Activated CD4-positive, alpha-beta memory T cell treated with anti-CD3 and anti-CD28 coated beads, Interleukin-2, amount 10 ng/mL, durations not matched to agents 7 days and 5 days (primary cell): ENCODE measurements around the gene BEST1. TPM values are rescaled to one million over a fixed set of nuclear protein-coding genes. Genes with fewer than 3 reads are reported as not detected.

Experiments used
- CTCF ChIA-PET: fragments of 350-600 bp; sonication (Branson Sonifier 250); formaldehyde crosslinking; loops from one replicate; lab custom pipeline; 2021; ENCODE audit warnings: antibody characterized with exemption, inconsistent platforms; lab: Charles Lee
- POLR2A ChIA-PET: fragments of 350-600 bp; sonication (Branson Sonifier 250); formaldehyde crosslinking; loops from one replicate; lab custom pipeline; 2021; ENCODE audit warnings: antibody characterized with exemption; lab: Charles Lee
- DNase-seq: peaks from one replicate; pipeline ENCODE4 v3.0.0-alpha.2; 2020
- H3K27ac Mint-ChIP-seq: one replicate; pipeline ENCODE4 v1.8.0; 2021; ENCODE audit warnings: mild to moderate bottlenecking, mixed read lengths
- H3K27me3 Mint-ChIP-seq: one replicate; pipeline ENCODE4 v1.8.0; 2021; ENCODE audit warnings: mixed read lengths
- H3K36me3 Mint-ChIP-seq: one replicate; pipeline ENCODE4 v1.8.0; 2021; ENCODE audit warnings: low read depth, mixed read lengths
- H3K4me1 Mint-ChIP-seq: one replicate; pipeline ENCODE4 v1.8.0; 2021; ENCODE audit warnings: mixed read lengths
- H3K4me3 Mint-ChIP-seq: one replicate; pipeline ENCODE4 v1.8.0; 2021; ENCODE audit warnings: mild to moderate bottlenecking, mixed read lengths
- H3K9me3 Mint-ChIP-seq: one replicate; pipeline ENCODE4 v1.8.0; 2021; ENCODE audit warnings: mixed read lengths
- total RNA-seq, 2 experiments: library from RNA; stranded (reverse); gene quantifications; one replicate each; pipeline ENCODE4 v1.2.3, GENCODE V29; 2021

The BEST1 gene
- total RNA-seq, result under 1 TPM; 0.25 to 0.30 TPM

GRCh38 chr11:61950035-61950547 is at the start of gene BEST1:
TSS of gene BEST1 (plus strand) at chr11:61950351. CDS start at chr11:61951807, 1,456 bp downstream.
- Mint-ChIP-seq H3K27me3 (peaks cover 14% of the 10 kb centered on the region), H3K9me3 (no peaks in the 10 kb centered on the region), H3K4me1 (peaks cover 5% of the 10 kb centered on the region), H3K36me3 (no peaks in the 10 kb centered on the region), H3K27ac (no peak within 1 kb of the TSS), H3K4me3 (no peak within 1 kb of the TSS)
- DNase-seq, result no peak
- ChIA-PET CTCF (interaction anchor here (0.8 to 7.9 kb wide), 5 partner anchors 52 to 158 kb away, joined by 3 to 96 read pairs (median 8); no protein-coding TSS in a partner anchor), POLR2A (interaction anchor here (1.4 to 2.7 kb wide), 2 partner anchors 18 to 132 kb away, joined by 3 to 16 read pairs; partner anchors contain the start of gene FTH1)

GRCh38 chr11:61901397-61901796 is 48.8 kb upstream of the BEST1 start:
- Mint-ChIP-seq H3K4me1 (peaks cover 4% of the 10 kb centered on the region), H3K36me3 (no peaks in the 10 kb centered on the region), H3K9me3 (no peaks in the 10 kb centered on the region), H3K27ac (no peak overlapping the region), H3K4me3 (no peak overlapping the region), H3K27me3 (peaks cover 2% of the 10 kb centered on the region)
- ChIA-PET CTCF (interaction anchor here (2.1 to 11.4 kb wide), 4 partner anchors 46 to 211 kb away, joined by 6 to 295 read pairs (median 114); partner anchors contain the start of gene BEST1), POLR2A (interaction anchor here (1.3 kb wide), 1 partner anchor 31 kb away, joined by 3 read pairs; no protein-coding TSS in a partner anchor)
- DNase-seq, result no peak

- no peaks in the 10 kb centered on the region for H3K36me3 Mint-ChIP-seq
- ChIA-PET CTCF (interaction anchor here (2.1 to 11.4 kb wide), 3 partner anchors 183 to 210 kb away, joined by 6 to 295 read pairs (median 144); no protein-coding TSS in a partner anchor), POLR2A (no interaction called here)
- no peak overlapping the region for H3K4me3 Mint-ChIP-seq
- H3K4me1 Mint-ChIP-seq, result peaks cover 4% of the 10 kb centered on the region
- H3K27ac Mint-ChIP-seq, result no peak overlapping the region
- DNase-seq, result no peak
- no peaks in the 10 kb centered on the region for H3K9me3 Mint-ChIP-seq
- peaks cover 2% of the 10 kb centered on the region for H3K27me3 Mint-ChIP-seq
These were observed 47.8 kb upstream of the BEST1 start for GRCh38 chr11:61902313-61902712.

- Mint-ChIP-seq H3K9me3 (no peaks in the 10 kb centered on the region), H3K36me3 (no peaks in the 10 kb centered on the region), H3K27me3 (peaks cover 2% of the 10 kb centered on the region), H3K27ac (no peak overlapping the region), H3K4me3 (no peak overlapping the region), H3K4me1 (peaks cover 4% of the 10 kb centered on the region)
- ChIA-PET POLR2A (no interaction called here), CTCF (interaction anchor here (8.4 to 11.4 kb wide), 2 partner anchors 182 to 203 kb away, joined by 144 to 295 read pairs; no protein-coding TSS in a partner anchor)
- DNase-seq, result no peak
These were observed 46.3 kb upstream of the BEST1 start for GRCh38 chr11:61903845-61904244.

- no peak overlapping the region for H3K4me3 Mint-ChIP-seq
- H3K36me3 Mint-ChIP-seq, result no peaks in the 10 kb centered on the region
- H3K9me3 Mint-ChIP-seq, result no peaks in the 10 kb centered on the region
- ChIA-PET CTCF (interaction anchor here (0.6 to 11.4 kb wide), 2 partner anchors 9 to 181 kb away, joined by 4 to 295 read pairs; no protein-coding TSS in a partner anchor), POLR2A (no interaction called here)
- no peaks in the 10 kb centered on the region for H3K4me1 Mint-ChIP-seq
- H3K27ac Mint-ChIP-seq, result no peak overlapping the region
- peaks cover 2% of the 10 kb centered on the region for H3K27me3 Mint-ChIP-seq
- DNase-seq, result no peak
These were observed 45.6 kb upstream of the BEST1 start for GRCh38 chr11:61904539-61905048.

GRCh38 chr11:61905067-61905696 is 45.0 kb upstream of the BEST1 start:
- Mint-ChIP-seq H3K9me3 (no peaks in the 10 kb centered on the region), H3K36me3 (no peaks in the 10 kb centered on the region), H3K4me3 (no peak overlapping the region), H3K27me3 (peaks cover 2% of the 10 kb centered on the region), H3K27ac (no peak overlapping the region), H3K4me1 (no peaks in the 10 kb centered on the region)
- ChIA-PET POLR2A (no interaction called here), CTCF (interaction anchor here (0.6 to 11.4 kb wide), 2 partner anchors 10 to 180 kb away, joined by 4 to 295 read pairs; no protein-coding TSS in a partner anchor)
- no peak for DNase-seq

GRCh38 chr11:61905801-61906521 is 44.2 kb upstream of the BEST1 start:
- Mint-ChIP-seq H3K4me3 (no peak overlapping the region), H3K27me3 (peaks cover 2% of the 10 kb centered on the region), H3K9me3 (no peaks in the 10 kb centered on the region), H3K27ac (no peak overlapping the region), H3K4me1 (no peaks in the 10 kb centered on the region), H3K36me3 (no peaks in the 10 kb centered on the region)
- ChIA-PET POLR2A (no interaction called here), CTCF (interaction anchor here (1.7 to 11.4 kb wide), 2 partner anchors 176 to 180 kb away, joined by 4 to 295 read pairs; no protein-coding TSS in a partner anchor)
- no peak for DNase-seq

- no peak for DNase-seq
- Mint-ChIP-seq H3K9me3 (no peaks in the 10 kb centered on the region), H3K4me3 (no peak overlapping the region), H3K27me3 (peaks cover 2% of the 10 kb centered on the region), H3K4me1 (no peaks in the 10 kb centered on the region), H3K36me3 (no peaks in the 10 kb centered on the region), H3K27ac (no peak overlapping the region)
- POLR2A ChIA-PET, result no interaction called here
- CTCF ChIA-PET, result interaction anchor here (1.7 kb wide), 1 partner anchor 175 kb away, joined by 4 read pairs; no protein-coding TSS in a partner anchor
These were observed 43.6 kb upstream of the BEST1 start for GRCh38 chr11:61906522-61906909.

- H3K4me1 Mint-ChIP-seq, result no peaks in the 10 kb centered on the region
- no peaks in the 10 kb centered on the region for H3K36me3 Mint-ChIP-seq
- H3K4me3 Mint-ChIP-seq, result no peak overlapping the region
- ChIA-PET POLR2A (no interaction called here), CTCF (interaction anchor here (1.0 to 2.7 kb wide), 4 partner anchors 9 to 199 kb away, joined by 3 to 18 read pairs (median 4); no protein-coding TSS in a partner anchor)
- peaks cover 2% of the 10 kb centered on the region for H3K27me3 Mint-ChIP-seq
- no peaks in the 10 kb centered on the region for H3K9me3 Mint-ChIP-seq
- no peak overlapping the region for H3K27ac Mint-ChIP-seq
- DNase-seq, result no peak
These were observed 42.9 kb upstream of the BEST1 start for GRCh38 chr11:61907282-61907681.

GRCh38 chr11:61907871-61908729 is 42.1 kb upstream of the BEST1 start:
- H3K4me1 Mint-ChIP-seq, result no peaks in the 10 kb centered on the region
- no peak overlapping the region for H3K27ac Mint-ChIP-seq
- no peaks in the 10 kb centered on the region for H3K9me3 Mint-ChIP-seq
- no peak overlapping the region for H3K4me3 Mint-ChIP-seq
- H3K36me3 Mint-ChIP-seq, result no peaks in the 10 kb centered on the region
- DNase-seq, result no peak
- peaks cover 2% of the 10 kb centered on the region for H3K27me3 Mint-ChIP-seq
- ChIA-PET POLR2A (no interaction called here), CTCF (interaction anchor here (1.0 to 2.7 kb wide), 5 partner anchors 10 to 200 kb away, joined by 3 to 18 read pairs (median 4); no protein-coding TSS in a partner anchor)

- Mint-ChIP-seq H3K9me3 (no peaks in the 10 kb centered on the region), H3K27ac (no peak overlapping the region), H3K27me3 (peaks cover 2% of the 10 kb centered on the region), H3K36me3 (no peaks in the 10 kb centered on the region), H3K4me3 (no peak overlapping the region), H3K4me1 (no peaks in the 10 kb centered on the region)
- CTCF ChIA-PET, result interaction anchor here (2.2 to 2.7 kb wide), 2 partner anchors 10 to 199 kb away, joined by 6 to 18 read pairs; no protein-coding TSS in a partner anchor
- POLR2A ChIA-PET, result no interaction called here
- DNase-seq, result no peak
These were observed 41.3 kb upstream of the BEST1 start for GRCh38 chr11:61908730-61909316.
